Measurements from ENCODE around the gene PLA2G4C.

GRCh38 chr19:48121909-48122371 is 11.3 kb upstream of the PLA2G4C start:
- TF ChIP-seq, protein P1, sequence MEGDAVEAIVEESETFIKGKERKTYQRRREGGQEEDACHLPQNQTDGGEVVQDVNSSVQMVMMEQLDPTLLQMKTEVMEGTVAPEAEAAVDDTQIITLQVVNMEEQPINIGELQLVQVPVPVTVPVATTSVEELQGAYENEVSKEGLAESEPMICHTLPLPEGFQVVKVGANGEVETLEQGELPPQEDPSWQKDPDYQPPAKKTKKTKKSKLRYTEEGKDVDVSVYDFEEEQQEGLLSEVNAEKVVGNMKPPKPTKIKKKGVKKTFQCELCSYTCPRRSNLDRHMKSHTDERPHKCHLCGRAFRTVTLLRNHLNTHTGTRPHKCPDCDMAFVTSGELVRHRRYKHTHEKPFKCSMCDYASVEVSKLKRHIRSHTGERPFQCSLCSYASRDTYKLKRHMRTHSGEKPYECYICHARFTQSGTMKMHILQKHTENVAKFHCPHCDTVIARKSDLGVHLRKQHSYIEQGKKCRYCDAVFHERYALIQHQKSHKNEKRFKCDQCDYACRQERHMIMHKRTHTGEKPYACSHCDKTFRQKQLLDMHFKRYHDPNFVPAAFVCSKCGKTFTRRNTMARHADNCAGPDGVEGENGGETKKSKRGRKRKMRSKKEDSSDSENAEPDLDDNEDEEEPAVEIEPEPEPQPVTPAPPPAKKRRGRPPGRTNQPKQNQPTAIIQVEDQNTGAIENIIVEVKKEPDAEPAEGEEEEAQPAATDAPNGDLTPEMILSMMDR (IDR thresholded peaks at IDR 0.05; ENCODE audit: insufficient read depth, low read depth, low read length), result no peak
- no peak for TF ChIP-seq EZH2 (IDR thresholded peaks at IDR 0.05; ENCODE audit: insufficient read depth, low read length)

All from astrocyte (in vitro differentiated cells and primary cell).